HG03521 (cell line): ENCODE measurements around the gene HES6.
"Not testable (repeated sequence)": the region's sequence is repeated elsewhere in the genome, so short reads cannot be mapped to it uniquely, and the experiment has no call there.

Experiments used
- ATAC-seq: cut with Tn5 transposase; IDR thresholded peaks from one replicate; pipeline ENCODE4 v1.9.1; 2021; ENCODE audit warnings: mild to moderate bottlenecking, moderate library complexity; ENCODE audit not compliant: unreplicated experiment

The HES6 gene

DNA sequence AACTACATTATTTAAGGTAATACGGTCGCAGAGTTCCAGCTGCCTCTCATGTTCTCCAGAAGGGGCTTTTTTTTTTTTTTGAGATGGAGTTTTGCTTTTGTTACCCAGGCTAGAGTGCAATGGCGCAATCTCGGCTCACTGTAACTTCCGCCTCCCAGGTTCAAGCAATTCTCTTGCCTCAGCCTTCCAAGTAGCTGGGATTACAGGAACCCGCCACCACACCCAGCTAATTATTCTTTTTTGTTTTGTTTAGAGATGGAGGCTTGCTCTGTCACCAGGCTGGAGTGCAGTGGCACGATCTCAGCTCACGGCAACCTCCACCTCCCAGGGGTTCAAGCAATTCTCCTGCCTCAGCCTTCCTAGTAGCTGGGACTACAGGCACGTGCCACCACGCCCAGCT is 33.6 kb upstream of the HES6 start:
- ATAC-seq: not testable (repeated sequence)

DNA sequence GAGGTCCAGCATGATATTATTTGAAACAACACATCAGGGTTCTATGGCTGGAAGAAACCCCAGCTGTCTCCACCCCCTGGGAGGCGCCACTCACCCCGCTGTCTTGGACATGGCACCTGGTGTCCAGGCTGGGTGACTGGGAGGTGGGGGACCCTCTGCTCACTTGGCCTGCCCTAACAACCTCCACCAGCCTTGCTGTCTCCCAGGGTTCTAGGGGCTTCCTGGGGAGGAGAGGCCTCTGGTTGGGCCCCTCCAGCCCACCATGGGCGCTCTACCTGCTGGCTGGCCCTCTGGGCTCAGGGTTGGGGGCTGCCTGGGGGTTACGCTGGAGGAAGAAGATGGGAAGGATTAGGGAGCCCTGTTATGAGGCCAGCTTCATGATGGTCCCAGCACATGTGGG is 32.3 kb upstream of the HES6 start:
- no peak for ATAC-seq

DNA sequence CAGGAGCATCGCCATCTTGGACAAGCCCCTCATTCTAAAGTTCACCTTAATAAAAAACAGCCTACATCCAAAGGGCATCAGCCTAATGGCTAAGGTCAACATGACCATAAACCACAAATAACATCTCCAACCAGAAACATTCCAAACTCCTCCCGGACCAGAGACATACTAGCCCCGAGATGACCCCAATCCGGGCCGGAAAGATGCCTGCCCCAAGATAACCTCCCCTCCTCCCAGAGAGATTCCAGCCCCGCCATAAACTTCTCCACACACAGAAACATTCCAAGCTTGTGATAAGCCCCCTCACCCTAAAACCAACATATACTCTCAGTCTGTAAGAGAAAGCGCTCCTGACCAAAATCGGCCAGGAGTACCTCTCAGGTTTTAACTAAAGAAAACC is 31.8 kb upstream of the HES6 start:
- ATAC-seq: not testable (repeated sequence)

- ATAC-seq: no peak
Measured at GRCh38 chr2:238271061-238271554, 31.3 kb upstream of the HES6 start.

DNA sequence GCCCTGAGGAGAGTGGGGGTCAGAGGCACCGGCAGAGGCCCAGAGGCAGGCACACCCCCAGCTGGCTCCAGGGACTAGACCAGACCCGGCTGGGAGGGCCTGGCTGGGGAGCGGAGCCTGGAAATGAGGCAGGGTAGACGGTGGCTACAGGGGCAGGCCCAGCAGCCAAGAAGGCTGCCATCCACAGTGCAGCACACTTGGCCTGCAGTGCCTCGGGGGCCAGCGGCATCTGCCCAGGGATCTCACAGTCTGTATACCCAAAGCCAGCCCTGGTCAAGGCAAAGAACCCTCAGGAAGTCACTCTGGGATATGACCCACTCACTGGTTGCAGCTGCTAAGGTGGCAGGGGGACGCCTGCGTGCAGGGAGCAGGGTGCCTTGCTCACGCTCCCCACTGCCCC is 30.8 kb upstream of the HES6 start:
- no peak for ATAC-seq

DNA sequence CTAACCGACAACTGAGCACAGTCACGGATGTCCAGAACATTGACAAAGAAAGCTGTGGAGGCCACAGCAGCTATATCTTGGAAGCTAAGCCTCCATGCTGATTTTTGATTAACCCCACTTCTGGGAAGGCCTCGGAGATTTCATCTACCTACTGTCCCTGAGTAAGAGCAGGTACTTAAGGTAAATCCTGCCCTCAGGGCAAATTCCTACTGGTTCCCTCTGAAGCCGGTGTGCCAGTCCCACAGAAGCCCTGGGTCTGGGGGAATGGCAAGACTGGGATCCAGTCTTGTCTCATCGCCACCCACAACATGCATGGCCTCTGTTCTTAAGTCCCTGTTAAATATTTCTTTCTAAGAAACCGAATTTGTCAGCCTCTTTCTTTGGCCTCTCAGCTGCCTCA is 29.9 kb upstream of the HES6 start:
- no peak for ATAC-seq

DNA sequence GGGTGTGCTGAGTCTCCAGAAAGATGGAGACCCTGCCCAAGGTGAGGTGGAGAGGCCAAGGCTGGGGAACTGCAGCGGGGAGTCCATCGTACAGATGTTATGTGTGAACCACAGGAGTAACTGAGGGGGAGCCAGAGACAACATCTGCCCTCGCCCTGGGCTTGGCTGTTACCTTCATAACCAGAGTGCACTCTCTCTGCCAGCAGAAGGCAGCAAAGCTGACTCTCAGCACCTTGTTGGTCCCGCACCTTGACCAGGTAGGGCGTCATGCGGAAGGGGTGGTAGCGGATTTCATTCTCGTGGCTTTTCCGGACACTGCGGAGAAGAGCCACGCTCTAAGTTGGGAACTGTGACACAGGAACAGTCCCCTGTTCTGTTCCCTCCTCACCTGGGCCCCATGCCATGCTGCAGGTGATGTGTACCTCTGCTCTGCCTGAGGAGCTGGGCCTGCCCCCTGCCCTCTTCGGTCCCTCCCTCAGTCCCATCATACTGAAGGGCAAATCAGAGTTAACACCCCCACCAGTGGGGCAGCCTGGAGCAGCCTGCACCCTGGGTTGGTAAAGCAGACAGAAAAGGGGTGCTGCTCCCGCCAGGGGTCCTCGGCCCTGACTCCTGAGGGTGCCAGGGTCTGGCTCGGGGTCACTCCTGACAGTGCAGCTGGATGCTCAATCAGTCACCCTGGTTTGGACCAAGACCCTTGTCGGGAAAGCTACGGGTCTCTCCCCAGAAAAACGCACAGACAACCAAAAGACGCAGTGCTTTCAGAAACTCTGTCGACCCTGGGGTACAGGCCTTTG is 28.2 kb upstream of the HES6 start:
- no peak for ATAC-seq

DNA sequence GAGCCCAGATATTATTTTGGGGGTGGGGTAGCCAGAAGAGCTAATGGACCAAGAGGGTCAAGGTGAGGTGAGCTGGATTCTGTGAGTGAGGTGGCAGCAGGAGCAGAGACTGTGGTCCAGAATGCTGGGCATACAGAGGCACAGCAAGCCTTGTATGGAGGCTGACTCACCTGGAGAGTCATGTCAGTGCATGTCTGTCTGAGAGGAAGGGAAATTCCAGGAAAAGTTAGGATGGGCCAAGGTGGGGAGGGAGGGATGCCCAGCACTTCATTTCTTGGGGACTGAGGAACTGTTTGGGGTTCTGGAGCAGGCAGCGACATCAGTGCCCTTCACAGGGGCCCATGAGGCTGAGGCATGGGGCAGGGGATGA is 27.5 kb upstream of the HES6 start:
- ATAC-seq: no peak

GRCh38 chr2:238265605-238266004 is 25.8 kb upstream of the HES6 start:
- no peak for ATAC-seq

DNA sequence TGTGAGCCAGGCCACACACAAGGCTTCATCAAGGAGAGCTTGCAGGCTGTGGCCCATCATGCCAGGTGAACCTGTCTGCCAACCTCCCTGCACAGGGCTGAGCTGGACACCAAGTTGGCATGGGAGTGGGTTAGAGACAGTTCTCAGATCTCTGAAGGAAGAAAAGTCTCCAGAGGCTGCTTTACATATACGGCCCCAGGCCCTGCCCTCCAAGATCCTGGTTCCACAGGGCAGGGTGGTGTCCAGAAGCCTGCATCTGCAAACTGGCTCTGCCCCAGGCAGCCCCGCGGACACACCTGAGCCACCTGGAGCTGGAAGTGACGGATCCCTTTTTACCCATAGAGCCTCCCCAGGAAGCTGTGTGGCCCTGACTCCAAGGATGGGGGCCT is 24.2 kb upstream of the HES6 start:
- ATAC-seq: no peak

DNA sequence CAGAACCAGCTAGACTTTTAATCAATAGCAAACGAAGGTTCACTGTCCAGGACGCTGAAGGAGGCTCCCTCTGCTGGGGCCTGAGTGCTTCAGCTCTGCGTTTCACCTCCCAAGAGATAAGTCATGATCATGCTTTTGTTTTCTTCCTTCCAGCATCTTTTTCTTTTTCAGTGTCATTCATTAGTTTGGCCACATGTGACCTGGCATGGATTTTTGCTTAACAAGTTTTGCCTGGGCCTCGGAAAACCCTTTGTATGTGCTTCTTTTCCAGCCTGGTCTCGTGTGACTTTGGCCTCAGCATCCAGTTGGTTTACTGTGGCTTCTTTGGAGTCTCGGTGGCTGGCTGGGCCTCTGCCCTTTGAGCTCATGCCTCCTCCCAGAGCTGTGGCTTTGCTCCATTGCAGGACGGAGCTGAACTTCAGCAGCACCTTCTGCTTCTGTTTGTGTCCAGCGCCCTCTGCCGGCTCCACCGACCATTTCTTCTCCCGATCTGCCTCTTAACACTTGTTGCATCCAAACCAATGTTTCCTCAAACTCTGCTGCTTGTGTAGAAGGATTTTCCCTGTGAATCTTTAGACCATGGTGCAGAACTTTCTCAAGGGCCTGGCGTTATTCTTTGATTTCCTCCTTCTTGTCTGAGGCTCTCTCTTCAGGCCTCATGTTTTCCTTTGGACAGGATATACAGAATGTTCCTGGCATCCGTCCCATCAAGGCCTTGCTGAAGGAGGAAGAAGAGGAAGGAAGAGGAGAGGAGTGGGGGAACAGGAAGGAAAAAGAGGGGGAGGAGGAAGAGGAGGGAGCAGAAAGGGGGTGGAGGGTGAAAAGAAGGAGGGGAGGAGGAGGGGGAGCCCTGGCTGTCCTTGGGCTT is 23.6 kb upstream of the HES6 start:
- no peak for ATAC-seq

- ATAC-seq: no peak
Measured at GRCh38 chr2:238262496-238263122, 22.8 kb upstream of the HES6 start.

DNA sequence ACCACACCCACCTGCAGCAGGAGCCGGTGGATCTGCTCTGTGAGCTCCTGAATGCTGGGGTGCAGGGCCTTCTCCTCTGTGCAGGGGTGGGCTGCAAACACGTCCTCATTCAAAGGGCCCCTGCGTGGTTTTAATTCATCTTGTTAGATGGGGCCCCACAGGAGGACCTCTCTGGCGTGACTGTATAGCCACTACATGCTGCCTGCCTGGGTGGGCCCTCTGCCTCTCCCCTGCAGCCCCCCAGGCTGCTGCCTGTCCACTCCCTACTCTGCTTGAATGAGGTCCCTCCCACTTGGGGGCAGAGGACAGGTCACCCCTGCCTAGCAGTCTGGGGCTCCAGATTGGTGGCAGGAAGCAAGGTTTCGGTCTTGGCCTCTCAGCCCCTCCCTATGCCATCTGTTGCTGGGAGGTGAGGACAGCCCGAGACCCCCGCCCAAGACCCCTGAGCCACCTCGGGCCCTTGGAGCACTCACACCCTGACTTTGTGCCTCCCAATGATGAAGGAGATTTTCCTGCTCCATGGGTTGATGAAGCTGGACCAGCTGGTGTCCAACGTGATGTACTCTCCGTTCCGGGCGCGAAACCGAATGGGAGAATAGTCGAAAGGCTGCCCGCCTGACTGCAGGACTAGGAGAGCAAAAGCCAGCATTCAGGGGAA is 22.0 kb upstream of the HES6 start:
- no peak for ATAC-seq

GRCh38 chr2:238260883-238261282 is 21.0 kb upstream of the HES6 start:
- no peak for ATAC-seq

DNA sequence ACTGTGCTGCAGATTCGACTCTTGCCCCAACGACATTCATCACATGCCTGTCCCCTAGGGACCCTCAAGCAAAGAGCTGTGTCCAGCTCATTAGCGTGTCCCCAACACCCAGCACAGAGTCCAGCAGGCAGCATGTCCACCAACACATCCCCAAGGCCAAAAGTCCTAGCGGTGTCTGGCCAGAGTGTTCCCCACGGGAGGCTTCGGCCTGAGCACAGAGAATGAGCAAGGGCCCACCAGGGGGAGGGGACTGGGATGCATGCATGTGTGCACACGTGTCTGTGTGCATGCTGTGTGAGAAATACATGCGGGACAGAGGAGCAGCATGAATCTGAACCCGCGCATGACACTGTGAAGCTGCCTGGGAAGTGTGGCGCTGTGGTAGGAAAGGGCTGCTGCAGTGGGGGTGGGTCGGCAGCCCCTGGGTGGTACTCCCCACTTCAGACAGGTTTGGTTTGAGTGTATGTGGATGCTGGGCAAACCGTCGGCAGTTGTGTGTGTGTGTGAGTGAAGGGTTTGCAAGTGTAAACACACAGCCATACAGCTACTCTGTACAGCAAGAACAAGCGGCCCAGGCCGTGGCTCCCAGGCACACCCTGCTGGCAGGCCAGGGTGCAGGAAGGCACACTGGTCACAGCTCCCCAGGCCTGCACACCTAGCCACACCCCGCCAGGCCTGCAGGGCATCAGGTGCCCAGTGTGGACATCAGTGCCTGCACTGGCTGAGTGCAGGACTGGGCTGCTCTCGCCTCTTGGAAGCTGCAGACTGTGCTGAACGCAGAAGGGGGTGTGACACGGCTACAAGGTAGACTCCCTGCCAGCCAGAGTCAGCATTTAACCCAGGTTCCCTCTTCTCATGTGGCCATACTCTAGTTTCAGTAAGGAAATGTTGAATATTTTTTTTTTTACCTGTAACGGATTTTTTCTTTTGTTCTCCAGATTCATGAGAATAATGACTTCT is 19.5 kb upstream of the HES6 start:
- no peak for ATAC-seq

- ATAC-seq: no peak
Measured at GRCh38 chr2:238257786-238258700, 18.2 kb upstream of the HES6 start.

- ATAC-seq: no peak
Measured at GRCh38 chr2:238256594-238257104, 16.8 kb upstream of the HES6 start.

DNA sequence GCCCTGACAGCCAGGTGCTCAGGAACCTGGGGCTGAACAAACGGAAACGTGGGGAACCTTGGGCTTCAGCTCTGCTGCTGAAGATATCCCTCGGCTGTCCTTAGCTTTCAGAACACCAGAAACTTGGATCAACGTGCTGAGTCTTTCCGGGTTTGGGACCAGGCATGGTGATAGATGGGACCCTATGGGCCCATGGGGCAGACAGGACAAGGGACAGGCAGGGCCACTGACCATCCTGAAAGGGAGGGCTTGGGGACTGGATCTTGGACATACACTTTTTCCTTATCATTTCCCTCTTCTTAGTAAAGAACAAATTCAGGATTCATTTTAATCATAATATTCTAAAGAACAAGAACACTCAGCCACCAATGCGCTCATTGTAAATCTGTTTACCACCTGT is 16.3 kb upstream of the HES6 start:
- ATAC-seq: no peak

DNA sequence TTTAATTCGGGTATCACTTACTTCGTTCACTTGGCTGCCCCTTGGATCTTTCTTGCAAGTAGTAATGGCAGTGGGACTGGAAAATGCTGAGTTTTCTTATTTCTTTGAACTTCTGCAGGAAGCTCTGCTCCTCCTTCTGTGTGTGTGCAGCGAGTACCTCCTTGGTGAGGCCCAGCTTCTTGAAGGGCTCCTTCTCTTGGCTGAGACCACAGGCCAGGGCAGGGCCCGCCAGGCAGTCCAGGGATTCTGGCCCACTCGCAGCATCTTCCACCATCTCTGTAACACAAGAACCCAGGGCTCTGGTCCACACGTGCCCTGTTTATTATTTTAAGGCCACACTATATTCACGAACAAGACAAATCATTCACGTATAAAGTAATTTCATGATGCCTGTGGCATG is 15.8 kb upstream of the HES6 start:
- ATAC-seq: no peak
